GM19351 (cell line): ENCODE results near the gene FRMD4A.
"Not testable (repeated sequence)": the region's sequence is repeated elsewhere in the genome, so short reads cannot be mapped to it uniquely, and the experiment has no call there.

Experiments used
- ATAC-seq: cut with Tn5 transposase; IDR thresholded peaks from one replicate; pipeline ENCODE4 v1.9.1; 2021; ENCODE audit warnings: mild to moderate bottlenecking, moderate library complexity; ENCODE audit not compliant: unreplicated experiment

Gene FRMD4A

GRCh38 chr10:13960603-13961002, 370.1 kb downstream of the FRMD4A start:
- ATAC-seq: no peak

GRCh38 chr10:13959443-13960359, 371.0 kb downstream of the FRMD4A start:
- ATAC-seq: no peak

GRCh38 chr10:13957856-13958255, 372.9 kb downstream of the FRMD4A start:
- no peak for ATAC-seq

- no peak for ATAC-seq
These were observed 373.9 kb downstream of the FRMD4A start for GRCh38 chr10:13956826-13957225.

- ATAC-seq: no peak
These were observed 375.2 kb downstream of the FRMD4A start for GRCh38 chr10:13955409-13956068.

GRCh38 chr10:13954195-13954594, 376.5 kb downstream of the FRMD4A start:
- not testable (repeated sequence) for ATAC-seq

- ATAC-seq: no peak
These were observed 377.4 kb downstream of the FRMD4A start for GRCh38 chr10:13953371-13953770.

GRCh38 chr10:13950543-13950939, 380.2 kb downstream of the FRMD4A start:
- ATAC-seq: no peak

GRCh38 chr10:13949844-13950542, 380.7 kb downstream of the FRMD4A start:
- ATAC-seq: no peak

- ATAC-seq: no peak
These were observed 384.6 kb downstream of the FRMD4A start for GRCh38 chr10:13946209-13946460.

GRCh38 chr10:13945390-13946208, 385.1 kb downstream of the FRMD4A start:
- no peak for ATAC-seq

GRCh38 chr10:13944823-13945222, 385.9 kb downstream of the FRMD4A start:
- ATAC-seq: no peak

- no peak for ATAC-seq
These were observed 386.9 kb downstream of the FRMD4A start for GRCh38 chr10:13943735-13944398.

- no peak for ATAC-seq
These were observed 388.7 kb downstream of the FRMD4A start for GRCh38 chr10:13942035-13942434.

GRCh38 chr10:13939391-13939790, 391.3 kb downstream of the FRMD4A start:
- ATAC-seq: no peak

- no peak for ATAC-seq
These were observed 391.8 kb downstream of the FRMD4A start for GRCh38 chr10:13938950-13939349.

- ATAC-seq: no peak
These were observed 393.9 kb downstream of the FRMD4A start for GRCh38 chr10:13936826-13937225.

- no peak for ATAC-seq
These were observed 400.6 kb downstream of the FRMD4A start for GRCh38 chr10:13930120-13930519.

- no peak for ATAC-seq
These were observed 402.3 kb downstream of the FRMD4A start for GRCh38 chr10:13928451-13928850.

GRCh38 chr10:13925971-13926780, 404.5 kb downstream of the FRMD4A start:
- ATAC-seq: no peak
